Neural cell (in vitro differentiated cells): ENCODE results near the gene CNDP2. TPM values are rescaled to one million over a fixed set of nuclear protein-coding genes. Genes with fewer than 3 reads are reported as not detected.

Source experiments
- H2AFZ ChIP-seq: fragments of 200-600, 300-800 bp; sonication (generic), shearing (Covaris generic); 2 replicates; pipeline ENCODE4 v1.6.0; 2014; ENCODE audit warnings: low read depth, mild to moderate bottlenecking, antibody characterized with exemption, low read length, moderate library complexity
- H3F3A ChIP-seq: fragments of 200-600 bp; shearing (Covaris generic); 2 replicates; pipeline ENCODE4 v1.6.1; 2016; ENCODE audit warnings: mild to moderate bottlenecking, moderate library complexity, mixed read lengths, antibody characterized with exemption, low read length; ENCODE audit not compliant: insufficient read depth, poor library complexity, severe bottlenecking
- H3K27ac ChIP-seq: fragments of 200-600, 300-800 bp; sonication (generic), shearing (Covaris generic); 2 replicates; pipeline ENCODE4 v1.5.1; 2014; ENCODE audit warnings: mild to moderate bottlenecking, low read length, moderate library complexity
- H3K27me3 ChIP-seq: fragments of 300-800, 200-600 bp; sonication (generic), shearing (Covaris generic); 2 replicates; pipeline ENCODE4 v1.6.0; 2014; ENCODE audit warnings: mild to moderate bottlenecking, low read depth, low read length, moderate library complexity; ENCODE audit not compliant: insufficient read depth
- H3K36me3 ChIP-seq: fragments of 300-800, 200-600 bp; sonication (generic), shearing (Covaris generic); 2 replicates; pipeline ENCODE4 v1.5.1; 2014; ENCODE audit warnings: mild to moderate bottlenecking, antibody characterized with exemption, low read length, moderate library complexity; ENCODE audit not compliant: insufficient read depth
- H3K4me2 ChIP-seq: fragments of 300-800, 200-600 bp; sonication (generic), shearing (Covaris generic); 2 replicates; pipeline ENCODE4 v1.6.0; 2014; ENCODE audit warnings: mild to moderate bottlenecking, low read length
- H3K4me3 ChIP-seq: fragments of 300-800, 200-600 bp; sonication (generic), shearing (Covaris generic); 2 replicates; pipeline ENCODE4 v1.5.1; 2014; ENCODE audit warnings: mild to moderate bottlenecking, low read length, moderate library complexity
- H3K79me2 ChIP-seq: fragments of 200-600 bp; shearing (Covaris generic); replicated peaks from 2 replicates; pipeline ENCODE4 v1.6.0; 2014; ENCODE audit warnings: mild to moderate bottlenecking, low read length, moderate library complexity; ENCODE audit not compliant: insufficient read depth
- H3K9ac ChIP-seq: fragments of 300-800, 200-600 bp; sonication (generic), shearing (Covaris generic); 2 replicates; pipeline ENCODE4 v1.6.1; 2016; ENCODE audit warnings: mild to moderate bottlenecking, low read length, mixed read lengths
- H3K9me2 ChIP-seq: fragments of 200-600 bp; shearing (Covaris generic); 2 replicates; pipeline ENCODE4 v1.6.1; 2016; ENCODE audit warnings: mild to moderate bottlenecking, low read length, mixed read lengths; ENCODE audit not compliant: insufficient read depth
- H3K9me3 ChIP-seq: fragments of 200-600, 300-800 bp; sonication (generic), shearing (Covaris generic); 2 replicates; pipeline ENCODE4 v1.6.1; 2016; ENCODE audit warnings: mild to moderate bottlenecking, mixed run types, low read length, moderate library complexity, mixed read lengths
- H4K20me1 ChIP-seq: fragments of 200-600 bp; shearing (Covaris generic); 2 replicates; pipeline ENCODE4 v1.6.1; 2016; ENCODE audit warnings: mild to moderate bottlenecking, mixed run types; ENCODE audit not compliant: insufficient read depth
- EP300 ChIP-seq: fragments of 450-650 bp; conservative IDR thresholded peaks from 2 replicates; pipeline ENCODE4 v1.6.1; 2014; ENCODE audit warnings: antibody characterized with exemption, mild to moderate bottlenecking, moderate library complexity; ENCODE audit not compliant: poor library complexity, severe bottlenecking
- EZH2 ChIP-seq: fragments of 200-600, 300-800 bp; shearing (Covaris generic), sonication (generic); IDR thresholded peaks from 2 replicates; pipeline ENCODE4 v1.6.1; 2014; ENCODE audit warnings: antibody characterized with exemption, low read length, borderline replicate concordance, mild to moderate bottlenecking; ENCODE audit not compliant: insufficient read depth, poor library complexity, severe bottlenecking
- MXI1 ChIP-seq: fragments of 450-650 bp; conservative IDR thresholded peaks from 2 replicates; pipeline ENCODE4 v1.6.1; 2014; ENCODE audit warnings: antibody characterized with exemption, mild to moderate bottlenecking; ENCODE audit not compliant: poor library complexity, severe bottlenecking
- POLR2AphosphoS5 ChIP-seq: IDR thresholded peaks from 2 replicates; pipeline ENCODE4 v1.6.1; 2012
- RAD21 ChIP-seq: fragments of 450-650 bp; conservative IDR thresholded peaks from 2 replicates; pipeline ENCODE4 v1.6.1; 2014; ENCODE audit warnings: antibody characterized with exemption, mild to moderate bottlenecking, moderate library complexity
- SMC3 ChIP-seq: fragments of 450-650 bp; conservative IDR thresholded peaks from 2 replicates; pipeline ENCODE4 v1.6.1; 2014; ENCODE audit warnings: antibody characterized with exemption, mild to moderate bottlenecking, moderate library complexity; ENCODE audit not compliant: poor library complexity
- TAF1 ChIP-seq: IDR thresholded peaks from 2 replicates; pipeline ENCODE4 v1.6.1; 2012; ENCODE audit warnings: low read depth
- polyA plus RNA-seq: library from polyadenylated mRNA; depleted of rRNA; stranded (reverse); fragments of >200 nt; gene quantifications from 2 replicates; pipeline ENCODE4 v1.2.3, GENCODE V29; 2014
- TF ChIP-seq, protein P1 (sequence below): fragments of 450-650 bp; IDR thresholded peaks from 2 replicates; pipeline ENCODE4 v1.5.1; 2014; ENCODE audit warnings: antibody characterized with exemption, mild to moderate bottlenecking, moderate library complexity; ENCODE audit not compliant: poor library complexity, severe bottlenecking
- TF ChIP-seq, protein P2 (sequence below): IDR thresholded peaks from 2 replicates; pipeline ENCODE4 v1.6.1; 2012; ENCODE audit warnings: borderline replicate concordance

CNDP2 gene
- polyA plus RNA-seq, 1 donor from 2014 or later, result 35.7 TPM

GRCh38 chr18:74514860-74515495, 18.8 kb downstream of the CNDP2 start:
- Histone ChIP-seq H3K4me3 (no peak overlapping the region), H3K36me3 (no peaks in the 10 kb centered on the region), H4K20me1 (no peaks in the 10 kb centered on the region), H3K4me2 (no peak overlapping the region), H3K9ac (no peak overlapping the region), H3K9me2 (no peaks in the 10 kb centered on the region), H3K27me3 (no peaks in the 10 kb centered on the region), H3K27ac (no peak overlapping the region), H2AFZ (no peak overlapping the region), H3K79me2 (no peaks in the 10 kb centered on the region), H3F3A (no peaks in the 10 kb centered on the region), H3K9me3 (no peaks in the 10 kb centered on the region)
- TF ChIP-seq POLR2AphosphoS5 (no peak), RAD21 (no peak), EZH2 (no peak), MXI1 (no peak), EP300 (no peak), TAF1 (no peak), SMC3 (no peak)
- TF ChIP-seq, protein P1, sequence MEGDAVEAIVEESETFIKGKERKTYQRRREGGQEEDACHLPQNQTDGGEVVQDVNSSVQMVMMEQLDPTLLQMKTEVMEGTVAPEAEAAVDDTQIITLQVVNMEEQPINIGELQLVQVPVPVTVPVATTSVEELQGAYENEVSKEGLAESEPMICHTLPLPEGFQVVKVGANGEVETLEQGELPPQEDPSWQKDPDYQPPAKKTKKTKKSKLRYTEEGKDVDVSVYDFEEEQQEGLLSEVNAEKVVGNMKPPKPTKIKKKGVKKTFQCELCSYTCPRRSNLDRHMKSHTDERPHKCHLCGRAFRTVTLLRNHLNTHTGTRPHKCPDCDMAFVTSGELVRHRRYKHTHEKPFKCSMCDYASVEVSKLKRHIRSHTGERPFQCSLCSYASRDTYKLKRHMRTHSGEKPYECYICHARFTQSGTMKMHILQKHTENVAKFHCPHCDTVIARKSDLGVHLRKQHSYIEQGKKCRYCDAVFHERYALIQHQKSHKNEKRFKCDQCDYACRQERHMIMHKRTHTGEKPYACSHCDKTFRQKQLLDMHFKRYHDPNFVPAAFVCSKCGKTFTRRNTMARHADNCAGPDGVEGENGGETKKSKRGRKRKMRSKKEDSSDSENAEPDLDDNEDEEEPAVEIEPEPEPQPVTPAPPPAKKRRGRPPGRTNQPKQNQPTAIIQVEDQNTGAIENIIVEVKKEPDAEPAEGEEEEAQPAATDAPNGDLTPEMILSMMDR, result no peak
- TF ChIP-seq, protein P2, sequence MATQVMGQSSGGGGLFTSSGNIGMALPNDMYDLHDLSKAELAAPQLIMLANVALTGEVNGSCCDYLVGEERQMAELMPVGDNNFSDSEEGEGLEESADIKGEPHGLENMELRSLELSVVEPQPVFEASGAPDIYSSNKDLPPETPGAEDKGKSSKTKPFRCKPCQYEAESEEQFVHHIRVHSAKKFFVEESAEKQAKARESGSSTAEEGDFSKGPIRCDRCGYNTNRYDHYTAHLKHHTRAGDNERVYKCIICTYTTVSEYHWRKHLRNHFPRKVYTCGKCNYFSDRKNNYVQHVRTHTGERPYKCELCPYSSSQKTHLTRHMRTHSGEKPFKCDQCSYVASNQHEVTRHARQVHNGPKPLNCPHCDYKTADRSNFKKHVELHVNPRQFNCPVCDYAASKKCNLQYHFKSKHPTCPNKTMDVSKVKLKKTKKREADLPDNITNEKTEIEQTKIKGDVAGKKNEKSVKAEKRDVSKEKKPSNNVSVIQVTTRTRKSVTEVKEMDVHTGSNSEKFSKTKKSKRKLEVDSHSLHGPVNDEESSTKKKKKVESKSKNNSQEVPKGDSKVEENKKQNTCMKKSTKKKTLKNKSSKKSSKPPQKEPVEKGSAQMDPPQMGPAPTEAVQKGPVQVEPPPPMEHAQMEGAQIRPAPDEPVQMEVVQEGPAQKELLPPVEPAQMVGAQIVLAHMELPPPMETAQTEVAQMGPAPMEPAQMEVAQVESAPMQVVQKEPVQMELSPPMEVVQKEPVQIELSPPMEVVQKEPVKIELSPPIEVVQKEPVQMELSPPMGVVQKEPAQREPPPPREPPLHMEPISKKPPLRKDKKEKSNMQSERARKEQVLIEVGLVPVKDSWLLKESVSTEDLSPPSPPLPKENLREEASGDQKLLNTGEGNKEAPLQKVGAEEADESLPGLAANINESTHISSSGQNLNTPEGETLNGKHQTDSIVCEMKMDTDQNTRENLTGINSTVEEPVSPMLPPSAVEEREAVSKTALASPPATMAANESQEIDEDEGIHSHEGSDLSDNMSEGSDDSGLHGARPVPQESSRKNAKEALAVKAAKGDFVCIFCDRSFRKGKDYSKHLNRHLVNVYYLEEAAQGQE, result no peak

DNA sequence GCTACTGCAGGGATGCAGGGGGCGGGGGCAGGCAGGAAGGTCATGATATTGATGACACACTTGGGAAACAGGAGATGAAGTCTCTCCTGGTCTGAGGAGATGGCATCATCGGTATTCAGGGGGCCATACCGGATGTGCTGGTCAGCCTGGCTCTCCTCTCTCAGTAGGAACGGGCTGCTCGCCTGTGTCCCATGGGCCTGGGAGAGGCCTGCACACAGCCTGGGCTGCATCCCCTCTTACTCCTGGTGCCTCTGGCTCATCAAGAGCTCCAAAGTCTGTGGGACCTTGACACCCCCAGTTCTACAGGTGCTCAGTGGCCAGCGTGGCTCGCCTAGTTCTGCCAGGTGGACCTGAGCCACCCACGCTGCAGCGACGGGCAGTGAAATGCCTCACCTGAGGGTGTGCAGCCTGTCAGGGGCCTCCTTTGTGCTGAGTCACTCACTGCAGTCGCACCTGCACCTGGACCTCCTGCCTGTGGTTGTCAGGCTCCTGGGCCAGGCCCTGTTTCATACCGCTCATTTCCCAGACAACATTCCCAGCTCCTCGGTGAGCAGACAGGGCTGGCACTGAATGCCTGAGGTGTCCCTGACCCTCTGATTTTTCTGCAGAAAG, 19.6 kb downstream of the CNDP2 start:
- Histone ChIP-seq H3K4me2 (no peak overlapping the region), H3F3A (no peaks in the 10 kb centered on the region), H3K27ac (no peak overlapping the region), H3K4me3 (no peak overlapping the region), H3K9me2 (no peaks in the 10 kb centered on the region), H4K20me1 (no peaks in the 10 kb centered on the region), H3K79me2 (no peaks in the 10 kb centered on the region), H3K9ac (no peak overlapping the region), H3K9me3 (no peaks in the 10 kb centered on the region), H2AFZ (no peak overlapping the region), H3K36me3 (no peaks in the 10 kb centered on the region), H3K27me3 (no peaks in the 10 kb centered on the region)
- TF ChIP-seq, protein P2, result no peak
- no peak for TF ChIP-seq POLR2AphosphoS5
- TF ChIP-seq SMC3, result no peak
- TF ChIP-seq RAD21, result no peak
- TF ChIP-seq EZH2, result no peak
- TF ChIP-seq, protein P1, result no peak
- no peak for TF ChIP-seq MXI1
- TF ChIP-seq EP300, result no peak
- TF ChIP-seq TAF1, result no peak
